SK-N-SH (cell line): ENCODE results near the gene SYNGR3. TPM values are rescaled to one million over a fixed set of nuclear protein-coding genes. Genes with fewer than 3 reads are reported as not detected.

ENCODE experiments used
- CTCF ChIA-PET: fragments of 300-600, 350-600 bp; formaldehyde crosslinking; extraction: SDS; loops from one replicate; lab custom pipeline; 2021; lab: Yijun Ruan, JAX
- POLR2A ChIA-PET: fragments of 350-600 bp; sonication (Branson Sonifier 250); formaldehyde crosslinking; extraction: SDS; loops from one replicate; lab custom pipeline; 2020; ENCODE audit warnings: antibody characterized with exemption, inconsistent platforms; lab: Yijun Ruan, JAX
- DNase-seq: peaks from one replicate; pipeline ENCODE4 v3.0.0; 2012
- H2AFZ ChIP-seq: fragments of 200-600 bp; sonication (generic); 2 replicates; pipeline ENCODE4 v1.8.1; 2016; ENCODE audit warnings: antibody characterized with exemption, mild to moderate bottlenecking, low read depth
- H3F3A ChIP-seq: fragments of 200-600 bp; sonication (generic); replicated peaks from 2 replicates; pipeline ENCODE3; 2016; ENCODE audit warnings: antibody characterized with exemption, mild to moderate bottlenecking; ENCODE audit not compliant: insufficient read depth
- H3K27ac ChIP-seq, 2 experiments: fragments of 200-500 bp in 1 of 2; fragments of 200-600 bp in 1 of 2; sonication (Bioruptor generic) in 1 of 2; sonication (generic), shearing (Covaris generic) in 1 of 2; 2 replicates each; pipeline versions ENCODE4 v1.5.1 to v1.6.1; 2014 to 2016; ENCODE audit warnings: low read depth in 2 of 2, inconsistent platforms in 1 of 2, low read length in 1 of 2, mild to moderate bottlenecking in 1 of 2, mixed read lengths in 1 of 2
- H3K27me3 ChIP-seq: fragments of 200-600 bp; sonication (generic), shearing (Covaris generic); 2 replicates; pipeline ENCODE4 v1.6.1; 2016; ENCODE audit warnings: mixed run types; ENCODE audit not compliant: insufficient read depth
- H3K36me3 ChIP-seq, 2 experiments: fragments of 200-500 bp in 1 of 2; fragments of 200-600 bp in 1 of 2; sonication (Bioruptor generic) in 1 of 2; sonication (generic) in 1 of 2; replicated peaks in 1 of 2; 2 replicates each; pipeline versions ENCODE3 to v1.5.1; 2014 to 2016; ENCODE audit warnings: low read length in 1 of 2, mild to moderate bottlenecking in 1 of 2; ENCODE audit not compliant: insufficient read depth in 2 of 2, control insufficient read depth in 1 of 2
- H3K4me1 ChIP-seq, 2 experiments: fragments of 200-500 bp in 1 of 2; fragments of 200-600 bp in 1 of 2; sonication (Bioruptor generic) in 1 of 2; sonication (generic), shearing (Covaris generic) in 1 of 2; 2 replicates each; pipeline versions ENCODE4 v1.5.1 to v1.6.1; 2014 to 2016; ENCODE audit warnings: low read depth in 1 of 2, low read length in 1 of 2, mixed run types in 1 of 2; ENCODE audit not compliant: insufficient read depth in 2 of 2, control insufficient read depth in 1 of 2
- H3K4me2 ChIP-seq: fragments of 200-600 bp; sonication (generic), shearing (Covaris generic); 2 replicates; pipeline ENCODE4 v1.6.1; 2017; ENCODE audit warnings: mixed run types
- H3K4me3 ChIP-seq, 2 experiments: fragments of 200-500 bp in 1 of 2; fragments of 200-600 bp in 1 of 2; sonication (Bioruptor generic) in 1 of 2; sonication (generic), shearing (Covaris generic) in 1 of 2; 2 replicates each; pipeline versions ENCODE4 v1.5.1 to v1.8.1; 2014 to 2016; ENCODE audit warnings: low read depth in 2 of 2, inconsistent platforms in 1 of 2, low read length in 1 of 2, mild to moderate bottlenecking in 1 of 2, mixed read lengths in 1 of 2, moderate library complexity in 1 of 2
- H3K79me2 ChIP-seq: fragments of 200-600 bp; sonication (generic); 2 replicates; pipeline ENCODE4 v1.8.1; 2017; ENCODE audit warnings: mild to moderate bottlenecking; ENCODE audit not compliant: insufficient read depth
- H3K9ac ChIP-seq: fragments of 200-600 bp; sonication (generic); 2 replicates; pipeline ENCODE4 v1.6.1; 2017; ENCODE audit warnings: mixed run types
- H3K9me2 ChIP-seq: fragments of 200-600 bp; sonication (generic); 2 replicates; pipeline ENCODE4 v1.6.1; 2017; ENCODE audit warnings: mixed run types
- H3K9me3 ChIP-seq: fragments of 200-600 bp; sonication (generic); 2 replicates; pipeline ENCODE4 v1.6.1; 2017; ENCODE audit warnings: mixed run types, mild to moderate bottlenecking, moderate library complexity
- H4K20me1 ChIP-seq: fragments of 200-600 bp; sonication (generic); 2 replicates; pipeline ENCODE4 v1.6.1; 2017; ENCODE audit warnings: mild to moderate bottlenecking, mixed run types; ENCODE audit not compliant: insufficient read depth
- CHD2 ChIP-seq: fragments of 150-350 bp; IDR thresholded peaks from 2 replicates; pipeline ENCODE4 v1.6.1; 2018; ENCODE audit warnings: low read length; ENCODE audit not compliant: partially characterized antibody
- CTCF ChIP-seq: fragments of 200-600 bp; sonication (generic); IDR thresholded peaks from 2 replicates; pipeline ENCODE4 v1.6.1; 2017; ENCODE audit warnings: antibody characterized with exemption, mild to moderate bottlenecking, moderate library complexity
- EP300 ChIP-seq, 2 experiments: IDR thresholded peaks; 2 replicates each; pipeline versions ENCODE4 v1.4.0 to v1.6.1; 2012; ENCODE audit warnings: borderline replicate concordance in 1 of 2, low read depth in 1 of 2, low read length in 1 of 2
- EZH2phosphoT487 ChIP-seq: fragments of 200-600 bp; sonication (generic); IDR thresholded peaks from 2 replicates; pipeline ENCODE4 v1.6.1; 2017; ENCODE audit warnings: low read depth, mixed run types, mild to moderate bottlenecking, antibody characterized with exemption, moderate library complexity, borderline replicate concordance
- FOXJ3 ChIP-seq: sonication (generic); formaldehyde crosslinking; IDR thresholded peaks from 2 replicates; pipeline ENCODE4 v1.5.1; 2020; ENCODE audit warnings: mild to moderate bottlenecking, missing genetic modification reagents
- FOXM1 ChIP-seq: IDR thresholded peaks from 2 replicates; pipeline ENCODE4 v1.4.0; 2012; ENCODE audit warnings: low read depth, mild to moderate bottlenecking
- GATA2 ChIP-seq: sonication (generic); formaldehyde crosslinking; IDR thresholded peaks from 2 replicates; pipeline ENCODE4 v1.5.0; 2020; ENCODE audit warnings: mild to moderate bottlenecking, missing genetic modification reagents
- JUND ChIP-seq: IDR thresholded peaks from 2 replicates; pipeline ENCODE4 v1.4.0; 2012
- MAX ChIP-seq: IDR thresholded peaks from 2 replicates; pipeline ENCODE4 v1.4.0; 2012; ENCODE audit warnings: low read depth
- RAD21 ChIP-seq: IDR thresholded peaks from 2 replicates; pipeline ENCODE4 v1.6.1; 2012; ENCODE audit warnings: mild to moderate bottlenecking, low read length
- RCOR1 ChIP-seq: fragments of 150-350 bp; IDR thresholded peaks from 2 replicates; pipeline ENCODE4 v1.6.1; 2017; ENCODE audit warnings: antibody characterized with exemption, low read length
- RFX5 ChIP-seq: IDR thresholded peaks from 2 replicates; pipeline ENCODE4 v1.6.1; 2012; ENCODE audit warnings: mild to moderate bottlenecking, improper control_type of control experiment, low read length
- SIN3A ChIP-seq: IDR thresholded peaks from 2 replicates; pipeline ENCODE4 v1.6.1; 2012; ENCODE audit warnings: low read depth, mild to moderate bottlenecking, low read length, moderate library complexity, borderline replicate concordance
- SMC3 ChIP-seq: IDR thresholded peaks from 2 replicates; pipeline ENCODE4 v1.6.1; 2012; ENCODE audit warnings: low read depth, low read length, improper control_type of control experiment
- TCF12 ChIP-seq: IDR thresholded peaks from 2 replicates; pipeline ENCODE4 v1.4.0; 2012
- USF2 ChIP-seq: fragments of 150-350 bp; IDR thresholded peaks from 2 replicates; pipeline ENCODE4 v1.6.1; 2017; ENCODE audit warnings: antibody characterized with exemption, low read length, low read depth, borderline replicate concordance
- ZBTB33 ChIP-seq: IDR thresholded peaks from 2 replicates; pipeline ENCODE4 v1.4.0; 2012; ENCODE audit warnings: low read depth, borderline replicate concordance
- WGBS: methylation state at CpG from one replicate; pipeline ENCODE4 v1.1.6; 2017; ENCODE audit warnings: low lambda C conversion rate; 5-methylcytosine and 5-hydroxymethylcytosine counted together
- polyA plus RNA-seq, 3 experiments: library from polyadenylated mRNA; depleted of rRNA; stranded (reverse); fragments of >200 nt; gene quantifications; 2 replicates each; pipeline ENCODE4 v1.2.3, GENCODE V29; 2012

Gene SYNGR3
- polyA plus RNA-seq, 1 of the 3 experiments (the other 2 are of a cell fraction), result 10.7 TPM

GRCh38 chr16:1978476-1979120 is 11.2 kb upstream of the SYNGR3 start:
- 98% methylated on average over 11 of the region's 37 CpGs for WGBS
- Histone ChIP-seq H3K36me3 (peaks cover 7 to 49% of the 10 kb centered on the region in 2 experiments), H2AFZ (no peak overlapping the region), H4K20me1 (no peaks in the 10 kb centered on the region), H3K9ac (no peak overlapping the region), H3F3A (peaks cover 14% of the 10 kb centered on the region), H3K9me2 (no peaks in the 10 kb centered on the region), H3K27ac (no peak overlapping the region), H3K4me2 (no peak overlapping the region), H3K4me3 (no peak overlapping the region), H3K4me1 (peaks cover 0 to 8% of the 10 kb centered on the region in 2 experiments; a peak in 1 of 4 replicates), H3K27me3 (no peaks in the 10 kb centered on the region), H3K79me2 (peaks cover 6% of the 10 kb centered on the region; the same call in 1 of the 2 replicates), H3K9me3 (no peaks in the 10 kb centered on the region)
- TF ChIP-seq RCOR1, result no peak
- TF ChIP-seq ZBTB33, result no peak
- no peak for TF ChIP-seq CHD2
- no peak for TF ChIP-seq FOXM1
- no peak for TF ChIP-seq FOXJ3 (CRISPR knock-in tag)
- no peak for TF ChIP-seq EP300 (IDR thresholded peaks at IDR 0.05; ENCODE audit: borderline replicate concordance in 1 of 2, low read depth in 1 of 2, low read length in 1 of 2)
- TF ChIP-seq GATA2 (CRISPR knock-in tag), result no peak
- TF ChIP-seq MAX, result no peak
- no peak for DNase-seq
- ChIA-PET CTCF (no interaction called here), POLR2A (no interaction called here)

- H3K9ac ChIP-seq, result no peak overlapping the region
Observed at GRCh38 chr16:1979271-1980029, 10.3 kb upstream of the SYNGR3 start.

More at GRCh38 chr16:1979271-1980029, 10.3 kb upstream of the SYNGR3 start:
- 98% methylated on average over 29 of the region's 70 CpGs for WGBS
- no peaks in the 10 kb centered on the region for H3K9me3 ChIP-seq
- H3F3A ChIP-seq, result peaks cover 15% of the 10 kb centered on the region
- ChIA-PET CTCF (interaction anchor here (3.3 kb wide), 1 partner anchor 25 kb away, joined by 19 read pairs; no protein-coding TSS in a partner anchor), POLR2A (no interaction called here)
- no peak overlapping the region for H3K27ac ChIP-seq
- H3K4me2 ChIP-seq, result no peak overlapping the region
- peaks cover under 1% of the 10 kb centered on the region; the same call in 1 of the 2 replicates for H3K79me2 ChIP-seq
- no peaks in the 10 kb centered on the region for H3K27me3 ChIP-seq
- no peaks in the 10 kb centered on the region for H3K9me2 ChIP-seq
- TF ChIP-seq EZH2phosphoT487, result no peak
- TF ChIP-seq RCOR1, result no peak
- TF ChIP-seq RFX5, result no peak
- no peak for TF ChIP-seq SMC3
- no peak for TF ChIP-seq JUND
- TF ChIP-seq RAD21, result no peak
- no peak for TF ChIP-seq ZBTB33
- no peak for TF ChIP-seq TCF12
- no peak for TF ChIP-seq CTCF
- no peak for TF ChIP-seq SIN3A
- TF ChIP-seq FOXJ3 (CRISPR knock-in tag), result no peak
- no peak for TF ChIP-seq USF2
- H3K4me3 ChIP-seq, result no peak overlapping the region
- H3K4me1 ChIP-seq, result peaks cover 0 to 8% of the 10 kb centered on the region in 2 experiments; a peak in 1 of 4 replicates
- H3K36me3 ChIP-seq, result peaks cover 7 to 44% of the 10 kb centered on the region in 2 experiments
- no peaks in the 10 kb centered on the region for H4K20me1 ChIP-seq
- DNase-seq, result no peak
- H2AFZ ChIP-seq, result no peak overlapping the region
